Measurements from ENCODE around the gene GGT5. TPM values are rescaled to one million over a fixed set of nuclear protein-coding genes. Genes with fewer than 3 reads are reported as not detected.

GGT5 gene
- total and polyA plus RNA-seq, 2 of the 13 experiments (the other 11 are each of a cell fraction or from before 2014, with no cell fraction given), result 0.69 to 3.1 TPM

GRCh38 chr22:24270556-24271385 lies 25.9 kb upstream of the GGT5 start, which contains the start of gene SPECC1L (continued):
- TF ChIP-seq ZNF513 (CRISPR knock-in tag; conservative IDR thresholded peaks at IDR 0.05), result 0 out of 2 replicates have a peak, but pooled peaks have one; percentile 69
- TF ChIP-seq HHEX (CRISPR knock-in tag; IDR thresholded peaks at IDR 0.05), result no peak
- TF ChIP-seq BRD4 (CRISPR knock-in tag; IDR thresholded peaks at IDR 0.05), result peak; percentile 93
- no peak for TF ChIP-seq STAG1 (CRISPR knock-in tag; IDR thresholded peaks at IDR 0.05)
- peak; percentile 78 for TF ChIP-seq TARDBP (CRISPR knock-in tag; IDR thresholded peaks at IDR 0.05)
- peak; percentile 88; the same call in 1 of the 2 replicates for TF ChIP-seq ISX (CRISPR knock-in tag; conservative IDR thresholded peaks at IDR 0.05)
- peak; percentile 86; the same call in 1 of the 2 replicates for TF ChIP-seq ZNF572 (CRISPR knock-in tag; IDR thresholded peaks at IDR 0.05)
- peak; percentile 77; the same call in 1 of the 2 replicates for TF ChIP-seq TSC22D2 (CRISPR knock-in tag; IDR thresholded peaks at IDR 0.05; ENCODE audit: borderline replicate concordance)
- peak; percentile 52; the same call in 1 of the 2 replicates for TF ChIP-seq NCOA1 (CRISPR knock-in tag; IDR thresholded peaks at IDR 0.05)
- TF ChIP-seq ZBTB3 (CRISPR knock-in tag; IDR thresholded peaks at IDR 0.05; ENCODE audit: borderline replicate concordance, low read depth), result peak; percentile 70; the same call in 1 of the 2 replicates
- peak; percentile 86; the same call in 1 of the 2 replicates for TF ChIP-seq NFE2L1 (CRISPR knock-in tag; IDR thresholded peaks at IDR 0.05; ENCODE audit: borderline replicate concordance)
- peak in 1 of 2 experiments; percentile 95; a peak in 2 of 4 replicates for TF ChIP-seq KLF16 (CRISPR knock-in tag; IDR thresholded peaks at IDR 0.05)
- no peak; the same call in 1 of the 2 replicates for TF ChIP-seq PRMT3 (CRISPR knock-in tag; IDR thresholded peaks at IDR 0.05; ENCODE audit: borderline replicate concordance, low read depth)
- TF ChIP-seq ZSCAN9 (CRISPR knock-in tag; IDR thresholded peaks at IDR 0.05; ENCODE audit: borderline replicate concordance), result peak; percentile 75; the same call in 1 of the 2 replicates
- TF ChIP-seq BCLAF1 (IDR thresholded peaks at IDR 0.05), result no peak
- peak; percentile 58 for TF ChIP-seq ZNF619 (CRISPR knock-in tag; IDR thresholded peaks at IDR 0.05)
- TF ChIP-seq CBX5 (CRISPR knock-in tag; IDR thresholded peaks at IDR 0.05; ENCODE audit: borderline replicate concordance), result peak; percentile 19; the same call in 1 of the 2 replicates
- peak; percentile 91; the same call in 1 of the 2 replicates for TF ChIP-seq ZNF430 (CRISPR knock-in tag; IDR thresholded peaks at IDR 0.05)
- TF ChIP-seq ZSCAN30 (CRISPR knock-in tag; IDR thresholded peaks at IDR 0.05), result no peak
- TF ChIP-seq ZNF367 (CRISPR knock-in tag; IDR thresholded peaks at IDR 0.05; ENCODE audit: borderline replicate concordance), result no peak; the same call in 1 of the 2 replicates
- 0 out of 2 replicates have a peak, but pooled peaks have one; percentile 8 for TF ChIP-seq THRA (CRISPR knock-in tag; IDR thresholded peaks at IDR 0.05; ENCODE audit: borderline replicate concordance)
- TF ChIP-seq ZNF564 (CRISPR knock-in tag; IDR thresholded peaks at IDR 0.05), result peak; percentile 71; the same call in 1 of the 2 replicates
- TF ChIP-seq SMYD3 (CRISPR knock-in tag; IDR thresholded peaks at IDR 0.05), result 0 out of 2 replicates have a peak, but pooled peaks have one; percentile 25
- peak; percentile 3 for TF ChIP-seq JARID2 (CRISPR knock-in tag; IDR thresholded peaks at IDR 0.05; ENCODE audit: insufficient replicate concordance)

All from HepG2 (cell line).